Activated naive CD8-positive, alpha-beta T cell treated with anti-CD3 and anti-CD28 coated beads for 36 hours (primary cell): ENCODE measurements around the gene SKA1. TPM values are rescaled to one million over a fixed set of nuclear protein-coding genes. Genes with fewer than 3 reads are reported as not detected.
"Not testable (repeated sequence)": the region's sequence is repeated elsewhere in the genome, so short reads cannot be mapped to it uniquely, and the experiment has no call there.

Experiments used
- DNase-seq: peaks from one replicate; pipeline ENCODE4 v3.0.0; 2021
- H3K27ac Mint-ChIP-seq: one replicate; pipeline ENCODE4 v1.8.0; 2022; ENCODE audit warnings: mild to moderate bottlenecking, moderate library complexity, mixed read lengths
- H3K27me3 Mint-ChIP-seq: one replicate; pipeline ENCODE4 v1.8.0; 2022; ENCODE audit warnings: mild to moderate bottlenecking, mixed read lengths
- H3K36me3 Mint-ChIP-seq: one replicate; pipeline ENCODE4 v1.8.0; 2021; ENCODE audit warnings: mild to moderate bottlenecking, mixed read lengths
- H3K4me1 Mint-ChIP-seq: one replicate; pipeline ENCODE4 v1.8.0; 2021; ENCODE audit warnings: mixed read lengths
- H3K4me3 Mint-ChIP-seq: one replicate; pipeline ENCODE4 v1.8.0; 2022; ENCODE audit warnings: mild to moderate bottlenecking, moderate library complexity, mixed read lengths
- H3K9me3 Mint-ChIP-seq: one replicate; pipeline ENCODE4 v1.8.0; 2022; ENCODE audit warnings: mixed read lengths
- total RNA-seq, 2 experiments: library from RNA; stranded (reverse); gene quantifications; one replicate each; pipeline ENCODE4 v1.2.3, GENCODE V29; 2021

The SKA1 gene
- total RNA-seq, 2 experiments from 2014 or later = 37.5 to 38.8 TPM

DNA sequence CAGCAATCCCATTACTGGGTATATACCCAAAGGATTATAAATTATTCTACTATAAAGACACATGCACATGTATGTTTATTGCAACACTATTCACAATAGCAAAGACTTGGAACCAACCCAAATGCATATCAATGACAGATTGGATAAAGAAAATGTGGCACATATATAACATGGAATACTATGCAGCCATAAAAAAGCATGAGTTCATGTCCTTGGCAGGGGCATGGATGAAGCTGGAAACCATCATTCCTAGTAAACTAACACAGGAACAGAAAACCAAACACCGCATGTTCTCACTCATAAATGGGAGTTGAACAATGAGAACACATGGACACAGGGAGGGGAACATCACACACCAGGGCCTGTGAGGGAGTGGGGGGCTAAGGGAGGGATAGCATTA lies 61.9 kb downstream of the SKA1 start:
- not testable (repeated sequence) for H3K27ac Mint-ChIP-seq, H3K4me3 Mint-ChIP-seq, H3K9me3 Mint-ChIP-seq, DNase-seq, H3K4me1 Mint-ChIP-seq, H3K36me3 Mint-ChIP-seq
- H3K27me3 Mint-ChIP-seq = peaks cover 12% of the 10 kb centered on the region

DNA sequence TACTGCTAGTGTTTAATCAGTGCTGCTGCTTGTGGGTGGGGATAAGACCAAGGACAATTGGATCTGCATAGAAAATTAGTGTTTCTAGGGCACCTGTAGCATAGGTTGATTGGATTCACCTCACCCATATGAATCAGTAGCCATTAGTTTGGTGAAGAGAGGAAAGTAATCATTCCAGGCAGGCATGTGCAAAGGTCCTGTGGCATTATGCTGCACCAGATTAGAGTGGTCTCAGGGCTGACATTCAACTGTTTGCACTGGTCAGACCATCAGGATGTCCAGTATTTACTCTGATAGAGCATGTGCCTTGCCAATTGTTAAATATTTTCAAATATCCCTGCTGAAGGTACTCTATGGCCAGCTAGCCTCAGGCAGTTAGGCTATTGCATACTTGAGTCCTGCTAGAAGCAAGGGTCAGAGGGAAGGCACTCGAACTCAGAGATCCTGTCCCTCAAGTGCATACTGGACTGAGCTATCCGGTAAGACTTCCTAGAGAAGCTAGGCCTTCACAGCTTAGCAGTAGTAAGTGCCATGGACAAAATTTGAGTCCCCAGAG lies 64.7 kb downstream of the SKA1 start:
- Mint-ChIP-seq H3K4me1 (no peaks in the 10 kb centered on the region), H3K9me3 (no peaks in the 10 kb centered on the region), H3K36me3 (no peaks in the 10 kb centered on the region), H3K27me3 (peaks cover 12% of the 10 kb centered on the region), H3K27ac (no peak overlapping the region), H3K4me3 (no peak overlapping the region)
- DNase-seq = no peak

DNA sequence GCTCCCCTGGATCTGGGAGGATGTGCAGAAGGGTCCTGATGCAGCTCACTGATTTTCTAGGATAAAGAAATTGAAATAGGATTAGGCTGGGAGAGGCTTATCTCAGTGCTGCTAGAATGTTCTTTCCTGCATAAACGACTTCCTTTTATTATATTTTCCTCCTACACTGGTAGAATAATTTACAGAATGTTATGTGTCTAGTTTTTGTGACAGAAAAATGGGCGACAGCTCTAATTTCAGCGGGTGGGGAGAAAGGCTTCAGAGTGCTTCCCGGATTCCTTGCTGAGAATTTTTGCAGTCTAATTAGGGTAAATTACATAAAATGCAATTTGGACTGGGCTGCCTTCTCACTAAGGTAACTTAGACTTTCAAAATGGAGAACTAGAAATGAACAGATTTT lies 66.2 kb downstream of the SKA1 start:
- no peaks in the 10 kb centered on the region for H3K36me3 Mint-ChIP-seq
- H3K27me3 Mint-ChIP-seq = peaks cover 6% of the 10 kb centered on the region
- H3K27ac Mint-ChIP-seq = no peak overlapping the region
- H3K4me3 Mint-ChIP-seq = no peak overlapping the region
- no peaks in the 10 kb centered on the region for H3K4me1 Mint-ChIP-seq
- DNase-seq = no peak
- peaks cover 6% of the 10 kb centered on the region for H3K9me3 Mint-ChIP-seq

DNA sequence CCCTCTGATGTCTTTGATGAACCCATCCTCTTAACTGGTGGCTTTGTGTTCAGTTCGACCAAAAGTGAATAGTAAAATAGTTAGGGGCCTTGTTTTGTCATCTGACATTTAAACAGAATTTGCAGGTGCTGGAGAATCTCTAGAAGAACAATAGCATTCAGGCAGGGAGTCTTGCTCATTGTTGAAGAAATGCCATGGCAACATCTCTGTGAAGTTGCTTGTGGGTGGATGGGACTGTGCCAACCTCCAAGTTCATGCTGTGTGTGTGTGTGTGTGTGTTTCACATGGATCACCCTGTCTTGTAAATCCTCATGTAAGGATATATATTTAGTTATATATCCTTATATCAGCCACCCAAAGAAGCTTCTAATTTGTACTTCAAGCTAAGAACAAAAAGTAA lies 66.7 kb downstream of the SKA1 start:
- Mint-ChIP-seq H3K4me1 (no peaks in the 10 kb centered on the region), H3K27ac (no peak overlapping the region), H3K4me3 (no peak overlapping the region), H3K36me3 (no peaks in the 10 kb centered on the region), H3K27me3 (peaks cover 9% of the 10 kb centered on the region), H3K9me3 (peaks cover 8% of the 10 kb centered on the region)
- no peak for DNase-seq

Other genes with a start within 250 kb of the SKA1 start
- under 1 TPM in 1 of 2 experiments, not detected in 1; 0.78 TPM for gene MYO5B, start 179.9 kb upstream of the SKA1 start, total RNA-seq
- gene CFAP53, start 108.6 kb upstream of the SKA1 start, total RNA-seq = under 1 TPM; 0.14 to 0.54 TPM
- gene MBD1, start 93.5 kb upstream of the SKA1 start, total RNA-seq = 10 to 100 TPM; 65.6 to 69.9 TPM
- 10 to 100 TPM; 97.0 to 97.2 TPM for gene CXXC1, start 87.4 kb upstream of the SKA1 start, total RNA-seq
- not detected for gene MAPK4, start 185.0 kb downstream of the SKA1 start, total RNA-seq